Adrenal gland (tissue), 12 donors: ENCODE data around the gene MNT. TPM values are rescaled to one million over a fixed set of nuclear protein-coding genes. Genes with fewer than 3 reads are reported as not detected.

Experiments
- DNase-seq, 7 donors: peaks; one replicate each; pipeline ENCODE4 v3.0.0-alpha.2; 2019 to 2020
- H3K27ac ChIP-seq, 5 donors: fragments of 200-600 bp; sonication (generic) in 4 of 5; 1 replicate in 3 of 5; 2 replicates in 2 of 5; pipeline versions ENCODE4 v1.5.1 to v1.8.0; 2016 to 2020; ENCODE audit warnings: mild to moderate bottlenecking in 1 of 5
- H3K27me3 ChIP-seq: fragments of 200-600 bp; 2 replicates; pipeline ENCODE4 v1.8.0; 2021
- H3K36me3 ChIP-seq, 2 donors: fragments of 200-600 bp; replicated peaks in 1 of 2; 1 replicate in 1 of 2; 2 replicates in 1 of 2; pipeline versions ENCODE4 v1.5.1 to v1.8.0; 2018 to 2022
- H3K4me1 ChIP-seq, 2 donors: fragments of 200-600 bp; replicated peaks in 1 of 2; 1 replicate in 1 of 2; 2 replicates in 1 of 2; pipeline versions ENCODE4 v1.5.1 to v1.8.0; 2018 to 2021
- H3K4me3 ChIP-seq, 4 donors: fragments of 200-600 bp; sonication (generic) in 3 of 4; one replicate each; pipeline ENCODE4 v1.5.1; 2016 to 2018
- H3K9me3 ChIP-seq, 3 donors: fragments of 200-600 bp; sonication (generic) in 1 of 3; replicated peaks in 1 of 3; 1 replicate in 2 of 3; 2 replicates in 1 of 3; pipeline versions ENCODE4 v1.5.1 to v1.8.0; 2016 to 2021
- CTCF ChIP-seq, 6 experiments: fragments of 450-650 bp in 4 of 6; fragments of 200-600 bp in 2 of 6; sonication (generic) in 1 of 6; IDR thresholded peaks; 1 replicate in 5 of 6; 2 replicates in 1 of 6; pipeline versions ENCODE4 v1.5.1 to v1.8.0; 2016 to 2021; ENCODE audit warnings: antibody characterized with exemption in 6 of 6, mild to moderate bottlenecking in 2 of 6, moderate library complexity in 1 of 6
- POLR2A ChIP-seq, 2 donors: fragments of 450-650 bp; IDR thresholded peaks; one replicate each; pipeline ENCODE4 v1.6.1; 2017; ENCODE audit warnings: antibody characterized with exemption in 2 of 2, mild to moderate bottlenecking in 2 of 2, moderate library complexity in 1 of 2
- WGBS, 4 donors: extraction: QIAGEN DNeasy Blood & Tissue Kit in 2 of 4; methylation state at CpG; one replicate each; pipeline versions ENCODE4 v1.1.5 to v1.1.7; 2013 to 2017; 5-methylcytosine and 5-hydroxymethylcytosine counted together
- intact Hi-C, 2 donors: fragments of 100-400 bp; cut with DNase I; formaldehyde crosslinking; loops; one replicate each; pipeline versions ENCODE4 v1.14.1 to v1.15.0; 2022 to 2023
- polyA plus RNA-seq, 3 donors: library from polyadenylated mRNA; stranded (reverse); fragments of 200-250 nt in 2 of 3; fragments of 350-450 nt in 1 of 3; fragmentation: Illumina TruSeq in 1 of 3; extraction: RNeasy Lipid Tissue Mini Kit (QIAGEN cat#74804) in 1 of 3; gene quantifications; one replicate each; pipeline ENCODE4 v1.2.3, GENCODE V29; 2013 to 2014
- total RNA-seq, 9 donors: library from RNA; depleted of rRNA in 4 of 9; stranded (reverse); fragments of >200 nt in 4 of 9; fragments of 120-200 nt in 1 of 9; fragmentation: NEBNext Ultra II Directional in 1 of 9; extraction: Animal tissue kit (Norgen Biotek cat#: 25700) in 1 of 9; gene quantifications; one replicate each; pipeline versions ENCODE4 v1.1.0 to v1.2.4, GENCODE V29; 2013 to 2023
- donor health status: healthy with polysubstance abuse.
- donor health status: Bipolar disorder and iron deficiency.
- donor health status: DM: yes; HTN: yes; CAD: no.
- donor health status: DM: no; HTN: no; CAD: no.
- donor health status: DM: no; HTN: no; CAD: no.
- donor health status: DM: yes; HTN: yes; CAD: no.

The MNT gene
- total and polyA plus RNA-seq, 12 donors, result 3.5 to 43.9 (median 19.6) TPM

GRCh38 chr17:2366747-2367494 lies 33.9 kb downstream of the MNT start:
- 85 to 91% (median 87%) methylated on average over 24 to 26 of the region's 26 CpGs for WGBS, 4 donors
- Histone ChIP-seq H3K27me3 (no peaks in the 10 kb centered on the region), H3K4me3 (no peak overlapping the region), H3K9me3 (no peaks in the 10 kb centered on the region), H3K27ac (no peak overlapping the region), H3K4me1 (no peaks in the 10 kb centered on the region), H3K36me3 (peaks cover 0 to 37% of the 10 kb centered on the region in 2 donors)
- intact Hi-C loops, result no loop called here
- TF ChIP-seq CTCF (IDR thresholded peaks at IDR 0.05) (peak in 1 of 6 experiments; percentile 3), POLR2A (IDR thresholded peaks at IDR 0.05) (no peak)
- no peak for DNase-seq

- WGBS, 4 donors, result 94 to 95% (median 94%) methylated on average over 19 to 20 of the region's 20 CpGs
- H3K27ac ChIP-seq, result no peak overlapping the region
- no peak for DNase-seq
- TF ChIP-seq POLR2A (IDR thresholded peaks at IDR 0.05) (no peak), CTCF (IDR thresholded peaks at IDR 0.05) (no peak)
- H3K36me3 ChIP-seq, result peaks cover 0 to 39% of the 10 kb centered on the region in 2 donors
- H3K9me3 ChIP-seq, result no peaks in the 10 kb centered on the region
- intact Hi-C loops, result no loop called here
- H3K27me3 ChIP-seq, result no peaks in the 10 kb centered on the region
- no peaks in the 10 kb centered on the region for H3K4me1 ChIP-seq
- H3K4me3 ChIP-seq, result no peak overlapping the region
Measured at GRCh38 chr17:2365132-2365531, 35.7 kb downstream of the MNT start.

GRCh38 chr17:2364763-2365116 lies 36.1 kb downstream of the MNT start:
- Histone ChIP-seq H3K27ac (no peak overlapping the region), H3K4me1 (peaks cover 0 to under 1% of the 10 kb centered on the region in 2 donors), H3K4me3 (no peak overlapping the region), H3K9me3 (no peaks in the 10 kb centered on the region), H3K36me3 (peaks cover 0 to 39% of the 10 kb centered on the region in 2 donors), H3K27me3 (no peaks in the 10 kb centered on the region)
- no peak for TF ChIP-seq CTCF (IDR thresholded peaks at IDR 0.05)
- intact Hi-C loops, result no loop called here
- DNase-seq, result no peak
- WGBS, 4 donors, result 87 to 97% (median 88%) methylated on average over 11 to 12 of the region's 12 CpGs

GRCh38 chr17:2363851-2364762 lies 36.8 kb downstream of the MNT start:
- Histone ChIP-seq H3K9me3 (no peaks in the 10 kb centered on the region), H3K4me3 (no peak overlapping the region), H3K27me3 (no peaks in the 10 kb centered on the region), H3K27ac (no peak overlapping the region), H3K4me1 (peaks cover 0 to 6% of the 10 kb centered on the region in 2 donors), H3K36me3 (peaks cover 0 to 39% of the 10 kb centered on the region in 2 donors)
- WGBS, 4 donors, result 75 to 97% (median 81%) methylated on average over 3 to 26 of the region's 26 CpGs
- DNase-seq, result no peak
- no peak for TF ChIP-seq POLR2A (IDR thresholded peaks at IDR 0.05)
- intact Hi-C loops, result no loop called here
